A673 (cell line): Measurements from ENCODE around the gene SERPINF2. TPM values are rescaled to one million over a fixed set of nuclear protein-coding genes. Genes with fewer than 3 reads are reported as not detected.
A peak's percentile ranks its signal among the peaks of the same experiment; 100 is the strongest.
"Not testable (repeated sequence)": the region's sequence is repeated elsewhere in the genome, so short reads cannot be mapped to it uniquely, and the experiment has no call there.

ENCODE experiments used
- BruUV-seq: library from RNA; stranded (reverse); fragments of 400-500 nt; replicated peaks from 2 replicates; lab custom pipeline; 2021; lab: Mats Ljungman, UMichigan
- CTCF ChIA-PET: fragments of 300-600 bp; sonication (Branson Sonifier 250); formaldehyde crosslinking; loops from one replicate; lab custom pipeline; 2022; ENCODE audit warnings: antibody characterized with exemption; lab: Charles Lee
- POLR2A ChIA-PET: fragments of 300-600 bp; sonication (Branson Sonifier 250); formaldehyde crosslinking; loops from one replicate; lab custom pipeline; 2022; ENCODE audit warnings: antibody characterized with exemption; ENCODE audit not compliant: low non-redundant PET; lab: Charles Lee
- DNase-seq: peaks from one replicate; pipeline ENCODE4 v3.0.0-alpha.2; 2015; ENCODE audit warnings: low spot score
- H3K27ac ChIP-seq: fragments of 200-600 bp; sonication (generic); 2 replicates; pipeline ENCODE4 v1.5.1; 2016; ENCODE audit warnings: mixed run types, low read depth, mild to moderate bottlenecking, mixed read lengths, antibody characterized with exemption, low read length; ENCODE audit not compliant: poor library complexity, severe bottlenecking
- H3K27me3 ChIP-seq: fragments of 200-600 bp; sonication (generic); replicated peaks from 2 replicates; pipeline ENCODE4 v1.6.1; 2017; ENCODE audit warnings: mixed run types, low read depth, mild to moderate bottlenecking, mixed read lengths, antibody characterized with exemption, low read length; ENCODE audit not compliant: insufficient read depth, poor library complexity
- H3K36me3 ChIP-seq: fragments of 200-600 bp; sonication (generic); 2 replicates; pipeline ENCODE4 v1.6.1; 2016; ENCODE audit warnings: mixed run types, mild to moderate bottlenecking, mixed read lengths, antibody characterized with exemption, low read length; ENCODE audit not compliant: insufficient read depth, poor library complexity, severe bottlenecking
- H3K4me1 ChIP-seq: fragments of 200-600 bp; sonication (generic); 2 replicates; pipeline ENCODE4 v1.6.1; 2017; ENCODE audit warnings: mixed run types, mild to moderate bottlenecking, mixed read lengths, antibody characterized with exemption, low read length; ENCODE audit not compliant: insufficient read depth, poor library complexity, severe bottlenecking
- H3K4me3 ChIP-seq: fragments of 200-600 bp; sonication (generic); 2 replicates; pipeline ENCODE4 v1.5.1; 2016; ENCODE audit warnings: low read depth, mixed run types, mild to moderate bottlenecking, mixed read lengths, low read length; ENCODE audit not compliant: poor library complexity, severe bottlenecking
- H3K9me3 ChIP-seq: fragments of 200-600 bp; sonication (generic); 2 replicates; pipeline ENCODE4 v1.6.1; 2016; ENCODE audit warnings: mixed run types, low read depth, mild to moderate bottlenecking, mixed read lengths, antibody characterized with exemption, low read length; ENCODE audit not compliant: poor library complexity, severe bottlenecking
- EZH2 ChIP-seq: fragments of 200-600 bp; sonication (generic); IDR thresholded peaks from 2 replicates; pipeline ENCODE4 v1.6.1; 2017; ENCODE audit warnings: borderline replicate concordance, low read depth, mild to moderate bottlenecking, mixed read lengths, antibody characterized with exemption, low read length; ENCODE audit not compliant: poor library complexity, severe bottlenecking
- intact Hi-C: fragments of 100-400 bp; cut with micrococcal nuclease; formaldehyde crosslinking; loops from one replicate; pipeline ENCODE4 v1.10.0; 2022; ENCODE audit not compliant: unreplicated experiment
- total RNA-seq: library from RNA; stranded (reverse); gene quantifications from 2 replicates; pipeline ENCODE4 v1.2.3, GENCODE V29; 2021
- TF ChIP-seq, protein P1 (sequence below): fragments of 300-800, 200-600 bp; sonication (generic); conservative IDR thresholded peaks from 2 replicates; pipeline ENCODE4 v1.5.1; 2017; ENCODE audit warnings: low read depth, mild to moderate bottlenecking, antibody characterized with exemption, low read length, moderate library complexity, mixed read lengths

SERPINF2 gene
- total RNA-seq, 1 experiment from 2014 or later, result 0.37 TPM

DNA sequence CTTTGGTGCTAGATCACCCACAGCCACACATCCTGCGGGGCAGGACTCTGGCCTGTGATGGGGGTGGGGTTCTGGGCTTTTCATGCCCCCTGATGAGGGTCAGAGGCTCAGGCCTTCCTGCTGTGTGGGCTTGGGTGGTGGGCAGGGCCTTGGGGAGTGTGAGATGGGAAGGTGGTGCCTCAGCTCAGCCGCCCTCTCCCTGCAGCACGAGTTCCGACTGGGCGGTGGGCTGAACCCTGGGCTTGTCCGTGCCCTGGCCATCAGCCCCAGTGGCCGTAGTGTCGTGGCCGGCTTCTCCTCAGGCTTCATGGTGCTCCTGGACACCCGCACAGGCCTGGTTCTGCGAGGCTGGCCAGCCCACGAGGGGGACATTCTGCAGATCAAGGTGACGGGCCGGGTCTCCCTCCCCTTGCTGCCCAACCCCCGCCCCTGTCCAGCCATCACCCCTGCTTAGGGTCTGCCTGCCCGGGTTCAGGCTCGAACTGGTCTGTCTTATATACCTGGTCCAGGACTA lies 6.8 kb upstream of the SERPINF2 start:
- Histone ChIP-seq H3K4me1 (peaks cover 18% of the 10 kb centered on the region), H3K27ac (peak overlapping the region; percentile 84), H3K36me3 (no peaks in the 10 kb centered on the region), H3K9me3 (no peaks in the 10 kb centered on the region), H3K27me3 (no peaks in the 10 kb centered on the region), H3K4me3 (no peak overlapping the region)
- intact Hi-C loops, result no loop called here
- BruUV-seq, result no TSS peak
- no peak for TF ChIP-seq EZH2
- TF ChIP-seq, protein P1, sequence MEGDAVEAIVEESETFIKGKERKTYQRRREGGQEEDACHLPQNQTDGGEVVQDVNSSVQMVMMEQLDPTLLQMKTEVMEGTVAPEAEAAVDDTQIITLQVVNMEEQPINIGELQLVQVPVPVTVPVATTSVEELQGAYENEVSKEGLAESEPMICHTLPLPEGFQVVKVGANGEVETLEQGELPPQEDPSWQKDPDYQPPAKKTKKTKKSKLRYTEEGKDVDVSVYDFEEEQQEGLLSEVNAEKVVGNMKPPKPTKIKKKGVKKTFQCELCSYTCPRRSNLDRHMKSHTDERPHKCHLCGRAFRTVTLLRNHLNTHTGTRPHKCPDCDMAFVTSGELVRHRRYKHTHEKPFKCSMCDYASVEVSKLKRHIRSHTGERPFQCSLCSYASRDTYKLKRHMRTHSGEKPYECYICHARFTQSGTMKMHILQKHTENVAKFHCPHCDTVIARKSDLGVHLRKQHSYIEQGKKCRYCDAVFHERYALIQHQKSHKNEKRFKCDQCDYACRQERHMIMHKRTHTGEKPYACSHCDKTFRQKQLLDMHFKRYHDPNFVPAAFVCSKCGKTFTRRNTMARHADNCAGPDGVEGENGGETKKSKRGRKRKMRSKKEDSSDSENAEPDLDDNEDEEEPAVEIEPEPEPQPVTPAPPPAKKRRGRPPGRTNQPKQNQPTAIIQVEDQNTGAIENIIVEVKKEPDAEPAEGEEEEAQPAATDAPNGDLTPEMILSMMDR, result no peak
- CTCF ChIA-PET, result no interaction called here
- POLR2A ChIA-PET, result no interaction called here
- no peak for DNase-seq

DNA sequence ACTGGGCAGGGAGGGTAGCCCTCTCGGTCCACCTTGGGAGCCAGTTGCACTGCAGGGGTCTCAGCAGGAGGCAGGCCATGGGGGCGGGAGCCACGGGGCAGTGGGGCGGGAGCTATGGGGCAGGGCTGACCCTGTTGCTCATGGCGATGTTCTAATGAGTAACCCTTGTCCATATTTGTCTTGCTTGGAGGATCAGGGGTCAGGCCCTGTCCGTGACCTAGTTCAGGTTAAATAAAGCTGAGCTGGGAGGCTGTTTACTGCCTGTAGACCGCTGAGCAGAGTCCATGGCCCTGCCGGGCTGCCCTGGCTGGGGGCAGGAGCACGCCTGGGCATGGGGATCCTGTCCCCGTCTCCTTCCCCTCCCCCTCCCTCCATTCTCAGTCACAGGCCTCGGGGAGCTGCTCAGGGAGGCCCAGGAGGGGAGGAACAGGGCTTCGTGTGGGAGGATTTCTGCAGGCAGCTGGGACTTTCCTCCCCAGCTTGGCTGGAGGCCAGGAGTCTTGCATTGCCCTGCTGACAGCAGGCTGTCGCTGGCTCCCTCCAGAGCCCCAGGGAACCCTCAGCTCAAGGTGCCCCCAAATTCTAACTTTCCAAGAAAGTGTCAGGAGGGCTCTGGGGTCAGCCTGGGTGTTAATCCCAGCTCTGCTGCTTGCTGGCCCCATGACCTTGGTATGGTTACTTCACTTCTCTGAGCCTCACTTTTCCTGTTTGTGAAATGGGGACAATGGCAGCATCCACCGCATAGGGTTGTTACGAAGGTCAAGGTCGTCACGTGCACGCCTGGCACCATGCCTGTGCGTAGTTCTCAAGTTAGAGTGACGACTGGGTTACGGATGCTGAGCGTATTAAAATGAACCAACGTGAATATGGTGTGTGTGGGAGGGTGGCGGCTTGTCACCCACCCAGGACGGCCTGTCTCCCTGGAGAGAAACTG lies 6.1 kb upstream of the SERPINF2 start:
- Histone ChIP-seq H3K9me3 (no peaks in the 10 kb centered on the region), H3K4me1 (peaks cover 18% of the 10 kb centered on the region), H3K4me3 (no peak overlapping the region), H3K36me3 (no peaks in the 10 kb centered on the region), H3K27ac (peak overlapping the region; percentile 84), H3K27me3 (no peaks in the 10 kb centered on the region)
- ChIA-PET POLR2A (no interaction called here), CTCF (no interaction called here)
- peak; percentile 91 for DNase-seq
- BruUV-seq, result no TSS peak
- TF ChIP-seq, protein P1, result no peak
- TF ChIP-seq EZH2, result no peak
- intact Hi-C loops, result no loop called here

DNA sequence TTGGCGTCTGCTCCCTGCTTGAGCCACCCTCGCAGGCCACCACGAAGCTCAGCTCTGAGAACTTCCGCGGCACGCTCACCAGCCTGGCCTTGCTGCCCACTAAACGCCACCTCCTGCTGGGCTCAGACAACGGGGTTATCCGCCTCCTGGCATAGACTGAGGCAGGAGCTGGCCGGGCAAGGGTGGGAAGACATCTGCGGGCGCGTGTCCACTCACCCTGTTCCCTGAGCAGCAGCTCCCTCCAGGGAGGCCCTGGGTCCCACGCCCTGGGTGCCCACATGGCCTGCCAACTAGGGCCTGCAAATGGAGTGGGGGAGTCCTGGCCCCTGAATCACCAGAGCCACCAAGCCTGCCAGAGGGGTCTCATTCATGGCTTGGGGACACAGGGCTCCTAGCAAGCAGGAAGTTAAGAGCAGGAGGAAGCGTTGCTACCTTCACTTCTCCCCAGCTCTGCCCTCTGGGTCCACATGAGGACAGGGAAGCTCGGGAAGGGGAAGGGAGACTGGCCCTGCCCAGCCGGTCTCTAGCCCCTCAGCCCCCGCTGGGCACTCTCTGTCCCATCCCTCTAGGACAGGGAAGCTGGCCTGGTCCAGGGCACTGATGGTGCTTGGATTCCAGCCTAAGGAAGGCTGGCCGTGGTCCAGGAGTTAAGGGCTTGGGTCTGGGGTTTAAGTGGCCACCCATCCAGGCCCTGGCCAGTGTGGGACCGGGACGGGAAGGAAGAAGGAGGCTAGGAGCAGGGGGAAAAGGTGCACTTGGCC lies 5.0 kb upstream of the SERPINF2 start:
- Histone ChIP-seq H3K36me3 (no peaks in the 10 kb centered on the region), H3K9me3 (no peaks in the 10 kb centered on the region), H3K27me3 (no peaks in the 10 kb centered on the region), H3K4me1 (peaks cover 18% of the 10 kb centered on the region), H3K4me3 (no peak overlapping the region), H3K27ac (peak overlapping the region; percentile 84)
- no peak for DNase-seq
- no TSS peak for BruUV-seq
- TF ChIP-seq, protein P1, result no peak
- TF ChIP-seq EZH2, result no peak
- intact Hi-C loops, result no loop called here
- POLR2A ChIA-PET, result no interaction called here
- CTCF ChIA-PET, result no interaction called here

DNA sequence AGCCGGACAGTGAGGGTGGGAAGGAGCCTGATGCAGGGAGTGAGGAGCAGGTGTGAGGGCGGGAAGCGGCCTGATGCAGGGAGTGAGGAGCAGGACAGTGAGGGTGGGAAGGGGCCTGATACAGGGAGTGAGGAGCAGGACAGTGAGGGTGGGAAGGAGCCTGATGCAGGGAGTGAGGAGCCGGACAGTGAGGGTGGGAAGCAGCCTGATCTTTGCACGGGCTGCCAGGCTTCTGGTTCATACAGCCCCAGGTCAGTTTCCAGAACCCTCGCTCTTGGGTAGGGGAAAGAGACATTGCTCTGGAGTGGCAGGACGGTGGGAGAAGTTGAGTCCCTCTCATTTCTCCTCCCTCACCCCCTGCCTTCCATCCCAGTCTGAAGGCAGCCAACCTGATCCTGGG lies 772 bp upstream of the SERPINF2 start:
- DNase-seq, H3K36me3 ChIP-seq, H3K4me1 ChIP-seq, H3K27ac ChIP-seq, intact Hi-C loops, H3K9me3 ChIP-seq, POLR2A ChIA-PET, BruUV-seq, H3K27me3 ChIP-seq, CTCF ChIA-PET, H3K4me3 ChIP-seq: not testable (repeated sequence)
